Measurements from ENCODE around the gene PEMT.
"Not testable (repeated sequence)": the region's sequence is repeated elsewhere in the genome, so short reads cannot be mapped to it uniquely, and the experiment has no call there.

Gene PEMT, protein sequence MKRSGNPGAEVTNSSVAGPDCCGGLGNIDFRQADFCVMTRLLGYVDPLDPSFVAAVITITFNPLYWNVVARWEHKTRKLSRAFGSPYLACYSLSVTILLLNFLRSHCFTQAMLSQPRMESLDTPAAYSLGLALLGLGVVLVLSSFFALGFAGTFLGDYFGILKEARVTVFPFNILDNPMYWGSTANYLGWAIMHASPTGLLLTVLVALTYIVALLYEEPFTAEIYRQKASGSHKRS

DNA sequence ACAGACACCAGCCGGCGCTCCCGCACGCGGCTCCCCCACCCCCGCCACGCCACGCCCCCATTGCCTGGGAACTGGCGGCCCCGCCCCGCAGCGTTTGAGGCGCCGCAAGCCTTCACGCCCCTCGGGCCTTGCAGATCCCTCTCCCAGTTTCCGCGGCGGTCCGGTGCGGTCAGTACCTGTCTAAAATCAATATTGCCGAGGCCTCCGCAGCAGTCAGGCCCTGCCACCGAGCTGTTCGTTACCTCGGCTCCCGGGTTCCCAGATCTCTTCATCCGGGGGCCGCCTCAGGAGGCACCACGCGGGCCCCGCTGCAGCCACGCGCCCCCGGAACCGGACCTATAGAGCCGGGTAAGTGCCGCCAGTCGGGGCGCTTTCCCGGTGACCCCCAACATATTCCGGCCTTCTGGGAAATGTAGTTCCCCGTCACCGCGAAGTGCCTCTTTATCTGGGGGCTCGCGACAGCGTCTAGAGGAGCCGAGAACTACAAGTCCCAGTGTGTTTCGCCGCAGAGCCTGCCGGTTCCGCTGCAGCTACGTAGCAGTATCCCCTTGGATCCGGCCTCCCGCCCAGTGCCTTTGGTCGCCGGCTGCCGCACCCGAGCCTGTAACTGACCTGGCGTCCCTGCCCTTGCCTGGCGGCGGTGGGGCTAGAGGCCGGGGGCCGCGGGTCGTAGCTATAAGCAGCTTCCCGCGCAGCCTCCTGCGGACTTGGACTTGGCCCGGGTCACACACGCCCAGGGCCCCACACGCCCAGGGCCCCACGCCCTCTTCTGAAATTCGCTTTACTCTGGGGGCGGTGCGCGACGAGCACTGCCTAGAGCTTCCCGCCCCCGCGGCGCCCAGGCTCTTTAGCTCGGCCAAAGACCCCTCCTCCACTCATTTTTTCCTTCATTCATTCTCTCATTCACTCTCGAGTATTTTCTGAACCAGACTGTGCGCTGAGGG is at the start of gene PEMT:
TSS of gene PEMT (minus strand) at position 354 of the 944 bp plus-strand sequence. CDS start at position 272, 82 bp downstream.
- H3K27me3 ChIP-seq (ENCODE audit: insufficient read depth, low read length): no peaks in the 10 kb centered on the region
- no peaks in the 10 kb centered on the region for H3K9me3 ChIP-seq (ENCODE audit: insufficient read depth, low read depth, low read length)
- peaks cover 4% of the 10 kb centered on the region; the same call in 1 of the 2 replicates for H3K4me1 ChIP-seq (ENCODE audit: insufficient read depth, low read length)
- H3K27ac ChIP-seq (ENCODE audit: low read length): peak within 1 kb of the TSS; percentile 21
- H3K9ac ChIP-seq (ENCODE audit: low read depth, low read length): peak within 1 kb of the TSS; percentile 89
- no peaks in the 10 kb centered on the region for H3K36me3 ChIP-seq (ENCODE audit: insufficient read depth, low read depth, low read length)
- H3K4me3 ChIP-seq (ENCODE audit: low read length): peak within 1 kb of the TSS; percentile 84

DNA sequence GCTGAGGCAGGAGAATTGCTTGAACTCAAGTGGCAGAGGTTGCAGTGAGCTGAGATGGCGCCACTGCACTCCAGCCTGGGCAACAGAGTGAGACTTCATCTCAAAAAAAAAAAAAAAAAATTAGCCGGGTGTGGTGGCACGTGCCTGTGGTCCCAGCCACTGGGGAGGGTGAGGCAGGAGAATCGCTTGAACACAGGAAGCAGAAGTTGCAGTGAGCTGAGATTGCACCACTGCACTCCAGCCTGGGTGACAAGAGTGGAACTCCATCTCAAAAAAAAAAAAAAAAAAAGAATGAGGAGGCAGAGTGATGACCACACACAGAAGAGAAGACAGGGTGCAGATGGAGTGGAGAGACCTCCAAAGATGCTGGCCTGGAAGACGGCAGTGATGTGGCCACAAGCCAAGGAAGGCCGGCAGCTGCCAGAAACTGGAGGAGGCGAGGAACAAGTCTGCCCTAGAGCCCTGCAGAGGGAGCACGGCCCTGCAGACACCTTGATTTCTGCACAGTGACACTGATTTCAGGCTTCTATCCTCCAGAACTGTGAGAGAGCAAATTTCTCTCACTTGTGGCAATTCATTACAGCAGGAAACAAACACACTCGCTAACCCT is 48.3 kb upstream of the PEMT start:
- not testable (repeated sequence) for H3K4me1 ChIP-seq (ENCODE audit: insufficient read depth, low read length); H3K4me3 ChIP-seq (ENCODE audit: low read length); H3K9me3 ChIP-seq (ENCODE audit: insufficient read depth, low read depth, low read length); H3K27me3 ChIP-seq (ENCODE audit: insufficient read depth, low read length); H3K9ac ChIP-seq (ENCODE audit: low read depth, low read length); H3K27ac ChIP-seq (ENCODE audit: low read length); H3K36me3 ChIP-seq (ENCODE audit: insufficient read depth, low read depth, low read length)

DNA sequence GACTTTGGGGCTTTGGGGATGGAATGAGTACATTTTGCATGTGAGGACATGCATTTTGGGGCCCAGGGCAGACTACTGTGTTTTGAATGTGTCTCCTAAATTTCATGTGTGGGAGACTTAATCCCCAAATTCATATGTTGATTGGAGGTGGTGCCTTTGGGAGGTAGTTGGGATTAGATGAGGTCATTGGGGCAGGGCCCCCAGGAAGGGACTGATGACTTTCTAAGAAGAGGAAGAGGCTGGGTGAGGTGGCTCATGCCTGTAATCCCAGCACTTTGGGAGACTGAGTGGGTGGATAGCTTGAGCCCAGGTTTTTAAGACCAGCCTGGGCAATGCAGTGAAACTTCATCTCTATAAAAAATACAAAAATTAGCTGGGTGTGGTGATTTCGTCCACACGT is 47.0 kb upstream of the PEMT start:
- no peaks in the 10 kb centered on the region for H3K36me3 ChIP-seq (ENCODE audit: insufficient read depth, low read depth, low read length)
- 0 out of 2 replicates have a peak, but pooled peaks cover 3% of the 10 kb centered on the region for H3K4me1 ChIP-seq (ENCODE audit: insufficient read depth, low read length)
- no peak overlapping the region for H3K27ac ChIP-seq (ENCODE audit: low read length)
- no peaks in the 10 kb centered on the region for H3K9me3 ChIP-seq (ENCODE audit: insufficient read depth, low read depth, low read length)
- H3K9ac ChIP-seq (ENCODE audit: low read depth, low read length): no peak overlapping the region
- no peak overlapping the region for H3K4me3 ChIP-seq (ENCODE audit: low read length)
- H3K27me3 ChIP-seq (ENCODE audit: insufficient read depth, low read length): no peaks in the 10 kb centered on the region

DNA sequence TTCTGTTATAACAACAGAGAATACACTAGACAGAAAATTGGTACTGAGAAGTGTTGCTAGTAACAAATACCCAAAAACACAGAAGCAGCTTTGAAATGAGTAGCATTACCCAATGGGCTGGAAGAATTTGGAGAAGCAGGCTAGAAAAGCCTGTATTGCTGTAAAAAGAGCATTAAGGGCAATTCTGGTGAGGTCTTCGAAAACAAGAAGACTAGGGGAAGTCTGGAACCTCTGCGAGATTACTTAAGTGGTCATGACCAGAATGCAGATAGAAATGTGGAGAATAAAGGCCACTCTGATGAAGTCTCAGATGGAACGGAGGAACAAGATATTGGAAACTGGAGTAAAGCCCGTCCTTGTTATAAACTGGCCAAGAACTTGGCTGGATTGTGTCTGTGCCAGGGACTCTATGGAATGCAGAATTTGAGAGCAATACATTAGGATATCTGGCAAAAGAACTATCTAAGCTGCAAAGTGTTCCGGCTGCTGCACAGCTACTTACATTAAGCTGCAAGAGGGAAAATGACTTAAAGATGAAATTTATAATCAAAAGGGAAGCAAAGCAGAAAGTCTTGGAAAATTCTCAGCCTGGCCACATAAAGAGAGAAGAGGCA is 44.9 kb upstream of the PEMT start:
- Histone ChIP-seq H3K27ac (ENCODE audit: low read length) (no peak overlapping the region), H3K4me1 (ENCODE audit: insufficient read depth, low read length) (0 out of 2 replicates have a peak, but pooled peaks cover 3% of the 10 kb centered on the region), H3K9me3 (ENCODE audit: insufficient read depth, low read depth, low read length) (peaks cover 5% of the 10 kb centered on the region), H3K4me3 (ENCODE audit: low read length) (no peak overlapping the region), H3K36me3 (ENCODE audit: insufficient read depth, low read depth, low read length) (no peaks in the 10 kb centered on the region), H3K9ac (ENCODE audit: low read depth, low read length) (no peak overlapping the region), H3K27me3 (ENCODE audit: insufficient read depth, low read length) (no peaks in the 10 kb centered on the region)

DNA sequence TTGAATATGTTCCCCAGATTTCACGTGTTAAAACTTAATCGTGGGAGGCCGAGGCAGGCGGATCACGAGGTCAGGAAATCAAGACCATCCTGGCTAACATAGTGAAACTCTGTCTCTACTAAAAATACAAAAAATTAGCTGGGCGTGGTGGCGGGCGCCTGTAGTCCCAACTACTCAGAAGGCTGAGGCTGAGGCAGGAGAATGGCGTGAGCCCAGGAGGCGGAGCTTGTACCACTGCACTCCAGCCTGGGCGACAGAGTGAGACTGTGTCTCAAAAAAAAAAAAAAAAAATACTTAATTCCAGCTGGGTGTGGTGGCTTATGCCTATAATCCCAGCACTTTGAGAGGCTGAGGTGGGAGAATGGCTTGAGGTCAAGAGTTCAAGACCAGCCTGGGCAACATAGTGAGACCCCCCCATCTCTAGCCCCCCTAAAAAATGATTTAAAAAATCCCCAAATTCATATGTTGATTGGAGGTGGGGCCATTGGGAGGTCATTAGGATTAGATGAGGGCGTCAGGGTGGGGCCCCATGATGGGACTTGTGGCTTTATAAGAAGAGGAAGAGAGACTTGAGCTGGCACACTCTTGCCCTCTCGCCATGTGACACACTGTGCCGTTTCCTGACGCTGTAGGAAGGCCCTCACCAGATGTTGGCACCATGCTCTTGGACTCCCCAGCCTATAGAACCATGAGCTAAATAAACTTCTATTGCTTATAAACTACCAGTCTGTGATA is 44.2 kb upstream of the PEMT start:
- H3K4me3 ChIP-seq (ENCODE audit: low read length); H3K27ac ChIP-seq (ENCODE audit: low read length); H3K9me3 ChIP-seq (ENCODE audit: insufficient read depth, low read depth, low read length); H3K36me3 ChIP-seq (ENCODE audit: insufficient read depth, low read depth, low read length); H3K9ac ChIP-seq (ENCODE audit: low read depth, low read length); H3K27me3 ChIP-seq (ENCODE audit: insufficient read depth, low read length); H3K4me1 ChIP-seq (ENCODE audit: insufficient read depth, low read length): not testable (repeated sequence)

DNA sequence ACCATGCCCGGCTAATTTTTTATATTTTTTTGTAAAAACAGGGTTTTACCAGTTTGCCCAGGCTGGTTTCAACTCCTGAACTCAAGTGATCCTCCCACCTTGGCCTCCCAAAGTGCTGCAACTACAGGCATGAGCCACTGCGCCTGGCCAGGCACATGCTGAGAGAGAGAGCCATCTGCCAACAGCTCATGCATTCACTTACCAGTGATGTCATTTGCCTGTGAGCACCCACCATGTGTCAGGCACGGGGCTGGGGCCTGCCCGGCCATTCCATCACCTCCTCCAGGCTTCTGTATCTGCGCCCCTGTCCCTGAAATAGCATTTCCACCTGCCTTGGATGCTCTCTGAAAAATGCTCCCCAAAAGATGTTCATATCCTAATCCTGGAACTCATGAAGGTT is 43.6 kb upstream of the PEMT start:
- no peaks in the 10 kb centered on the region for H3K36me3 ChIP-seq (ENCODE audit: insufficient read depth, low read depth, low read length)
- no peak overlapping the region for H3K27ac ChIP-seq (ENCODE audit: low read length)

DNA sequence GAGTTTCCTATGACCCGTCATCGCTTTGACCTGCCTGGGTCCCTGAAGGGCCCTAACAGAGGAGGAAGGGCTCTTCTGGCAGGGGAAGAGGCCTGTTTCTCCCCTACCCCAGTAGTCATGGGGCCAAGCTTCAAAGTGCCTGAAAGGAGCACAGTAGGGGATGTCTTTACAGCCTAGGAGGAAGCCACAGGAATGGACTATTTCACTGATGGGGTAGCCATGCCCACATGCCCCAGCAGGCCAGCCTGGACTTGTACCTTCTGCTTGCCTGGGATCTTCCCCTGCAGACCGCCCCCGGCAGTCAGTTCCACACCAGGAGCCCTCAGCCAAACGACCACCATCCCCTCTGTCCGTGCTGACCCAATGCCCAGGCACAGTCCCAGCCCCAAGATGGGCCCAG is 41.8 kb upstream of the PEMT start:
- Histone ChIP-seq H3K27me3 (ENCODE audit: insufficient read depth, low read length) (no peaks in the 10 kb centered on the region), H3K9ac (ENCODE audit: low read depth, low read length) (no peak overlapping the region), H3K9me3 (ENCODE audit: insufficient read depth, low read depth, low read length) (peaks cover 5% of the 10 kb centered on the region), H3K36me3 (ENCODE audit: insufficient read depth, low read depth, low read length) (no peaks in the 10 kb centered on the region), H3K4me3 (ENCODE audit: low read length) (no peak overlapping the region), H3K27ac (ENCODE audit: low read length) (no peak overlapping the region), H3K4me1 (ENCODE audit: insufficient read depth, low read length) (0 out of 2 replicates have a peak, but pooled peaks cover 2% of the 10 kb centered on the region)

More for the DNA sequence above, 43.6 kb upstream of the PEMT start:
- no peaks in the 10 kb centered on the region for H3K27me3 ChIP-seq (ENCODE audit: insufficient read depth, low read length)
- peaks cover 5% of the 10 kb centered on the region for H3K9me3 ChIP-seq (ENCODE audit: insufficient read depth, low read depth, low read length)
- no peak overlapping the region for H3K4me3 ChIP-seq (ENCODE audit: low read length)
- no peak overlapping the region for H3K9ac ChIP-seq (ENCODE audit: low read depth, low read length)
- H3K4me1 ChIP-seq (ENCODE audit: insufficient read depth, low read length): 0 out of 2 replicates have a peak, but pooled peaks cover 3% of the 10 kb centered on the region

DNA sequence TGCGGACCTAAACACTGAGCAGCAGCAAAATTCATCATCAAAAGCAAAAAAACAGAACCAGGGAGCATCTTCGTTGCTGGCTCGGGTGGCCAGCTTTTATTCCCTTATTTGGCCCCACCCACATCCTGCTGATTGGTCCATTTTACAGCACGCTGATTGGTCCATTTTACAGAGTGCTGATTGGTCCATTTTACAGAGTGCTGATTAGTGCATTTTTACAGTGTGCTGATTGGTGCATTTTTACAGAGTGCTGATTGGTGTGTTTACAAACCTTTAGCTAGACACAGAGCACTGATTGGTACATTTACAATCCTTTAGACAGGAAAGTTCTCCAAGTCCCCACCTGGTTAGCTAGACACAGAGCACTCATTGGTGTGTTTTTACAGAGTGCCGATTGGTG is 41.2 kb upstream of the PEMT start:
- not testable (repeated sequence) for H3K36me3 ChIP-seq (ENCODE audit: insufficient read depth, low read depth, low read length); H3K4me1 ChIP-seq (ENCODE audit: insufficient read depth, low read length); H3K9me3 ChIP-seq (ENCODE audit: insufficient read depth, low read depth, low read length); H3K27me3 ChIP-seq (ENCODE audit: insufficient read depth, low read length); H3K9ac ChIP-seq (ENCODE audit: low read depth, low read length); H3K27ac ChIP-seq (ENCODE audit: low read length); H3K4me3 ChIP-seq (ENCODE audit: low read length)

DNA sequence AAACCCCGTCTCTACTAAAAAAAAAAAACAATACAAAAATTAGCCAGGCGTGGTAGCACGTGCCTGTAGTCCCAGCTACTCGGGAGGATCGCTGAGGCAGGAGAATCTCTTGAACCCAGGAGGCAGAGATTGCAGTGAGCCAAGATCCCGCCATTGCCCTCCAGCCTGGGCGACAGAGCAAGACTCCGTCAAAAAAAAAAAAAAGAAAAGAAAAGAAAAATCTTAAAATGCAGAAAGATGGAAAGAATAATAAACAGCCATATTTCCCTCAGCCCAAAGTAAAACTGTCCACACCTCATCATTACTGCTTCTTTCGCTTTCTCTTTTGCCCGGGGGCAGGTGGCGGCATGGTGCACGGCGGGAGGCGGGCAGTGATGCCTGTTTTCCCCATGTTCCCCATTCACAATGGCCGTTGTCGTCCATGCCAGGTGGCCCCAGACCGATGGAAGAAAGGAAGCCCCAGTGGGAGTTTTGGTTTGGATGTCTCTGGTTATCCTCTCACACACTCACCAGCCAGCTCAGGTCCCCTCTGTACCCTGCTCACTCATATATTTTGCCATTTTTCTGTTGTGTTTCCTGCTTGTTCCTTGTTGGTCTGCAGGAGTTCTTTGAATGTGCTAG is 37.0 kb upstream of the PEMT start:
- peaks cover 5% of the 10 kb centered on the region for H3K9me3 ChIP-seq (ENCODE audit: insufficient read depth, low read depth, low read length)
- no peak overlapping the region for H3K27ac ChIP-seq (ENCODE audit: low read length)
- H3K36me3 ChIP-seq (ENCODE audit: insufficient read depth, low read depth, low read length): no peaks in the 10 kb centered on the region
- no peak overlapping the region for H3K4me3 ChIP-seq (ENCODE audit: low read length)
- H3K27me3 ChIP-seq (ENCODE audit: insufficient read depth, low read length): no peaks in the 10 kb centered on the region
- H3K4me1 ChIP-seq (ENCODE audit: insufficient read depth, low read length): peaks cover 10% of the 10 kb centered on the region
- H3K9ac ChIP-seq (ENCODE audit: low read depth, low read length): no peak overlapping the region

DNA sequence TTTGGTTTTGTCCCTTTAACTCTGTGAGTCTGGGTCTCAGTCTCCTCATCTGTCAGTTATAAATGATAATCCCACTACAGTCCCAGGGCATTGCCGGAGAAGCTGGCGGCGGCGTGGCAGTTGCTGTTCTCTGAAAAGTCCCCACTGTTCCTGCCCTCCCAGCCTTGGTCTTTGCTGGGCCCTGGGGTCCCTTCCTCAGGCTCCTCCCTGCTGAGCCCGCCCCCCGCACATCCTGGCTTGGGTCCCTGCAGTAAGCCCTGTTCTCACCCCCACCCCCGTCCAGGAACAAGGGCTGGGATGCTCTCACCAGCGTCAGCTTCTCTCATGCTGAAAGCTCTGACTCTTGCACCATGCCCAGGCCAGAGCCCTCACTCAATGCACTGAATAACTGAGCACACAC is 35.3 kb upstream of the PEMT start:
- Histone ChIP-seq H3K4me1 (ENCODE audit: insufficient read depth, low read length) (peaks cover 10% of the 10 kb centered on the region), H3K9me3 (ENCODE audit: insufficient read depth, low read depth, low read length) (no peaks in the 10 kb centered on the region), H3K36me3 (ENCODE audit: insufficient read depth, low read depth, low read length) (no peaks in the 10 kb centered on the region), H3K27me3 (ENCODE audit: insufficient read depth, low read length) (no peaks in the 10 kb centered on the region), H3K9ac (ENCODE audit: low read depth, low read length) (peak overlapping the region; percentile 6; the same call in 1 of the 2 replicates), H3K27ac (ENCODE audit: low read length) (no peak overlapping the region), H3K4me3 (ENCODE audit: low read length) (peak overlapping the region; percentile 44; the same call in 1 of the 2 replicates)
